HFFc6 (cell line): ENCODE results near the gene STXBP1. TPM values are rescaled to one million over a fixed set of nuclear protein-coding genes. Genes with fewer than 3 reads are reported as not detected.

Experiments used
- DNase-seq: peaks from one replicate; pipeline ENCODE4 v3.0.0-alpha.2; 2018
- H3K27ac Mint-ChIP-seq: 2 replicates; pipeline ENCODE4 v1.8.0; 2020; ENCODE audit warnings: mild to moderate bottlenecking, mixed read lengths
- H3K27me3 Mint-ChIP-seq: 2 replicates; pipeline ENCODE4 v1.8.0; 2021; ENCODE audit warnings: mild to moderate bottlenecking, moderate library complexity, mixed read lengths; ENCODE audit not compliant: insufficient read depth
- H3K36me3 Mint-ChIP-seq: 2 replicates; pipeline ENCODE4 v1.8.0; 2021; ENCODE audit warnings: low read depth, mixed read lengths
- H3K4me1 Mint-ChIP-seq: 2 replicates; pipeline ENCODE4 v1.8.0; 2020; ENCODE audit warnings: low read depth, mixed read lengths
- H3K4me3 Mint-ChIP-seq: 2 replicates; pipeline ENCODE4 v1.8.0; 2020; ENCODE audit warnings: mild to moderate bottlenecking, moderate library complexity, mixed read lengths
- H3K9me3 Mint-ChIP-seq: 2 replicates; pipeline ENCODE4 v1.8.0; 2020; ENCODE audit warnings: mild to moderate bottlenecking, mixed read lengths
- total RNA-seq, 6 experiments: library from RNA; stranded (reverse); fragmentation: NEBNext Ultra II Directional; extraction: Animal tissue kit (Norgen Biotek cat#: 25700); gene quantifications; 2 replicates in 1 of 6; 3 replicates in 5 of 6; pipeline ENCODE4 v1.2.3, GENCODE V29; 2021
- TF ChIP-seq, protein P1 (sequence below): fragments of 200-600 bp; sonication (generic); IDR thresholded peaks from 2 replicates; pipeline ENCODE4 v1.5.0; 2021; ENCODE audit warnings: antibody characterized with exemption, mild to moderate bottlenecking

Gene STXBP1
- total RNA-seq, 6 experiments from 2014 or later: 61.9 to 90.7 (median 73.6) TPM

DNA sequence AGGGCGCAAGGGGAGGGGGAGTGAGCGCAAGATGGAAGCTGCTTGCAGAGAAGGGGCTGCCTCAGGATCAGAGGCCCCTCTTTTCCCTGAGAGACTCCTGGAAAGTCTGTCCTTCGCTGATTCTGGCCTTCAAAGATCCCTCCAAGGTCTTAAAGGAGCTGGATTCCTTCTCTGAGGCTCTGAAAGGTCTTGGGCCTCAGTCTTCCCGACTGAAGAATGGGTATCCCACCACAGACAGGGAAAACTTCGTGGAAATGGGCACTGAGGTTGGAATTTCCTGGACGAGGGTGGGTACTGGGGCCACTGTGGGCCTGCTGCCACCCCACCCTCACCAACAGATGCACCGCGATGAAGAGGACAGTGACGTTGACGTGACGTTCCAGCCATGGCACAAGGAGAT is 100.3 kb downstream of the STXBP1 start:
- Mint-ChIP-seq H3K4me1 (peaks cover 11% of the 10 kb centered on the region), H3K4me3 (no peak overlapping the region), H3K27ac (no peak overlapping the region), H3K9me3 (peaks cover 4% of the 10 kb centered on the region; the same call in 1 of the 2 replicates), H3K36me3 (peaks cover 9% of the 10 kb centered on the region; the same call in 1 of the 2 replicates), H3K27me3 (peaks cover 5% of the 10 kb centered on the region; the same call in 1 of the 2 replicates)
- TF ChIP-seq, protein P1, sequence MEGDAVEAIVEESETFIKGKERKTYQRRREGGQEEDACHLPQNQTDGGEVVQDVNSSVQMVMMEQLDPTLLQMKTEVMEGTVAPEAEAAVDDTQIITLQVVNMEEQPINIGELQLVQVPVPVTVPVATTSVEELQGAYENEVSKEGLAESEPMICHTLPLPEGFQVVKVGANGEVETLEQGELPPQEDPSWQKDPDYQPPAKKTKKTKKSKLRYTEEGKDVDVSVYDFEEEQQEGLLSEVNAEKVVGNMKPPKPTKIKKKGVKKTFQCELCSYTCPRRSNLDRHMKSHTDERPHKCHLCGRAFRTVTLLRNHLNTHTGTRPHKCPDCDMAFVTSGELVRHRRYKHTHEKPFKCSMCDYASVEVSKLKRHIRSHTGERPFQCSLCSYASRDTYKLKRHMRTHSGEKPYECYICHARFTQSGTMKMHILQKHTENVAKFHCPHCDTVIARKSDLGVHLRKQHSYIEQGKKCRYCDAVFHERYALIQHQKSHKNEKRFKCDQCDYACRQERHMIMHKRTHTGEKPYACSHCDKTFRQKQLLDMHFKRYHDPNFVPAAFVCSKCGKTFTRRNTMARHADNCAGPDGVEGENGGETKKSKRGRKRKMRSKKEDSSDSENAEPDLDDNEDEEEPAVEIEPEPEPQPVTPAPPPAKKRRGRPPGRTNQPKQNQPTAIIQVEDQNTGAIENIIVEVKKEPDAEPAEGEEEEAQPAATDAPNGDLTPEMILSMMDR: no peak
- DNase-seq: no peak

DNA sequence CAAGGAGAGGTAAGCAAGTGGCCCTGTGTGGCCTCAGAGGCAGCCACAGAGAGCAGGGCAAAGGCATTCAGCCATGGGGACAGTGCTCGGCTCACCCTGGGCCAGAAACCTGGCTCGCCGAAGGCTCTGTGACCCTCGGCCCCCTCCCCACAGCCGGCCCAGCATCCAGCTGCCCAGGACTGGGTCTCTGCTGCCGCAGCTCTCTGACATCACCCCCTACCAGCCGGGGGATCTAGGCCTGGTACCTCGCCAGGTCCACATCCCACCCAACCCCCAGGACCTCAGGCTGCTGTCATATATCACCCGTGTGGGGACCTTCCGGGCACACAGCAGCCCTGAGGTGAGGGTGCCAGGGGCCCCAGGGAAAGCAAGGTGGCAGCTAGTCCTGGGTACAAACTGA is 100.8 kb downstream of the STXBP1 start:
- H3K4me1 Mint-ChIP-seq: peaks cover 11% of the 10 kb centered on the region
- H3K4me3 Mint-ChIP-seq: no peak overlapping the region
- TF ChIP-seq, protein P1: no peak
- DNase-seq: no peak
- H3K36me3 Mint-ChIP-seq: peaks cover 9% of the 10 kb centered on the region; the same call in 1 of the 2 replicates
- H3K27me3 Mint-ChIP-seq: peaks cover 5% of the 10 kb centered on the region; the same call in 1 of the 2 replicates
- H3K27ac Mint-ChIP-seq: no peak overlapping the region
- H3K9me3 Mint-ChIP-seq: peaks cover 4% of the 10 kb centered on the region; the same call in 1 of the 2 replicates

DNA sequence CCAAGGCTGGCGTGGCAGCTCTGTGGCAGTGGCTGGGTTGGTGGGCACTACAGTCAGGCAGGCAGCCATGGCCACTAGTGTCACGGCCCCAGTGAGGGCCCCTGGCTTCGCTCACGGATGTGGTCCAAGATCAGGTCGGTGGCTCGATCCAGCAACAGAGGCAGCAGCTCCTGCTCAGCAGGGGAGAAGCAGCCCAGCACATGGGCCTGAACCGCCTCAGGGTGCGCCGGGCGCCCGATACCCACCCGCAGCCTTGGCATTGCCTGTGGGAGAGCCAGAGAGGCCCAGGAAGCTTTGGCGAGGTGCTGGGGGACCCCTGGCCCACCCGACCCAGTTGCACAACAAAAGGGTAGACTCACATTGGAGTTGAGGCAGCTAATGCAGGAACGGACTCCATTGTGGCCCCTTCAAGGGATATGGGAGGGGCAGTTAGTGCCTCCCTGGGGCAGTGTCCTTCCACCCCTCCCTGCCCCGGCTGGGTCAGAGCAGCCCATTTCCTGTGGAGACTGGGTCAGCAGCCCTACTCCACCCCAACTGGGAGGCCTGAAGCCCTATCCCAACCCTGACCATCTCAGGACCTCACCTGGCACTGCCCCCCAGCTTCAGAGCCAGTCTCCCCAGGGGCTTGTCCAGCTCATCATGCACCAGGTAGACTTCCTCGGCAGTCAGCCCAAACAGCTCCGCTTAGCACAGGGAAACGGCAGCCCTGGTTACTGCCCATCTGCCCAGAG is 102.1 kb downstream of the STXBP1 start:
- peaks cover 5% of the 10 kb centered on the region; the same call in 1 of the 2 replicates for H3K27me3 Mint-ChIP-seq
- no peaks in the 10 kb centered on the region for H3K9me3 Mint-ChIP-seq
- peaks cover 11% of the 10 kb centered on the region for H3K4me1 Mint-ChIP-seq
- peaks cover under 1% of the 10 kb centered on the region; the same call in 1 of the 2 replicates for H3K36me3 Mint-ChIP-seq
- DNase-seq: no peak
- H3K4me3 Mint-ChIP-seq: peak overlapping the region; percentile 89
- H3K27ac Mint-ChIP-seq: peak overlapping the region; percentile 64
- TF ChIP-seq, protein P1: no peak

DNA sequence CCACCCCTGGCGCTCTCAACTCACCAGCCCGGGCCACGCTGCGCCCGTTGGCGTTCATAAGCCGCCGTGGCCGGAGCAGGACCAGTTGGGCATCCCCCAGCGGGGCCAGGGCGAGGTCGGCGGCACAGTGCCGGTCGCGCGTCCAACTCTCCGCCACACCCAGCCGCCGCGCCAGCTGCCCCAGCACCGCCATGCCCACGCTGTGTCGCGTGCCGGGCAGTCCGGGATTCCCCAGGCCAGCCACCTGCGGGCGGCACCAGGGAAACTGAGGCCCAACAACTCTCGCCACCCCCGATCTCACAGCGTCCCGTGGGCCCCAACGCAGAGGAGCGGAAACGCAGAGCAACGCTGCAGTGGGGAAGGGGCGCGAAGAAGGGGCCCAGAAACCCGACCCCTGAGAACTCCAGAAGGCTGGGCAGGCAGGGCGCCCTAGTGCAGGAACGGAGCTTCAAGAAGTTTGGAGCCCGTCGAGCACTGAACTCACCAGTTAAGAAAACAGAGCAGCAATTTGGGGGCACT is 102.9 kb downstream of the STXBP1 start:
- H3K9me3 Mint-ChIP-seq: no peaks in the 10 kb centered on the region
- H3K27ac Mint-ChIP-seq: peak overlapping the region; percentile 97
- peaks cover 11% of the 10 kb centered on the region for H3K4me1 Mint-ChIP-seq
- no peaks in the 10 kb centered on the region for H3K36me3 Mint-ChIP-seq
- peaks cover 5% of the 10 kb centered on the region; the same call in 1 of the 2 replicates for H3K27me3 Mint-ChIP-seq
- no peak for DNase-seq
- TF ChIP-seq, protein P1: no peak
- H3K4me3 Mint-ChIP-seq: peak overlapping the region; percentile 98

DNA sequence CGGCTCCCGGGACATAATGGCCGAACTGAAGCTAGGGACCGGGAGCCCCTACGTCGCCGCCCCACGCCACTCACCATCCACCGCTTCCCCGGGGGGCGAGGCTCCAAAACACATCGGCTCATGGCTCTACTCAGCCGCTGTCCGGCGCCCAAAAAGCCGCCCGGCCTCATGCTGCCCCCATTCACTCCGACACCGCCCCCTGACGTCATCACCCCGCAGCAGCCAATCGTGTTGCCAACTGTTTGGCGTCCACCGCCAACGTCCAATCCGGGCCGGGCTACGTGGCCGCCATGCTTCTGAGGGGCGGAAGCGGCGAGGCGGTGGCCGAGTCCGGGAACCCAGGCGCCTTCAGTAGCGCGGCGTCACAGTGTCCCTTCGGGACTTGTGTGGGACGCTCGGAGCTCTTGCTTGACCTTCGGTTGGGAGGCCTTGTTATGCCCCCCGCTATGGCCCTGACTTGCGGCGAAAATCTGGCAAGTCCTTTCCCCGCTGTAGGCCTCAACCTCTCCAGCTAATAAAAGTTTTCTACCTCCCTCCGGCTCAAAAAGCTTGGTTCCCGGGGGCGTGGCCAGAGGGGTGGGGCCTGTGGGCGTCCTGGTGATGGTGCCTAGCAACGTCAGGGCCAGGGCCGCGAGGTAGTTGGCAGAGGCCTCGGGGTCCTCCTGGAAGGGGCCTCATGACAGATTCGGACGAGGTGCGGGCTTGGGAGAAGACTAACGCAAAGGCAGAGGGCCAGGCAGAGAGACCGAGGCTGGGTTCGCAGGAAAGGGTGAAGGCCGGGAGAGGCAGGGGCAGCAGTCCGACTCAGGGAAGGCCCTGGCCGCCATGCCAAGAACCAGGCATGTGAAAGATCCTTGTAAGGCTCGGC is 103.6 kb downstream of the STXBP1 start, which contains the start of the genes PTRH1 and TTC16:
PTRH1 (minus strand) TSS at position 194 of the 868 bp plus-strand sequence; CDS start at position 170, 24 bp downstream.
TTC16 (plus strand) TSS at position 610 of the 868 bp plus-strand sequence; CDS start at position 677, 67 bp downstream.
- Mint-ChIP-seq H3K27me3 (peaks cover 3% of the 10 kb centered on the region; the same call in 1 of the 2 replicates), H3K27ac (peak within 1 kb of the TSS; percentile 97), H3K4me1 (peaks cover 16% of the 10 kb centered on the region), H3K9me3 (no peaks in the 10 kb centered on the region), H3K36me3 (no peaks in the 10 kb centered on the region), H3K4me3 (peak within 1 kb of the TSS; percentile 98)
- TF ChIP-seq, protein P1: no peak
- DNase-seq: peak; percentile 94
